Kidney capillary endothelial cell (primary cell): ENCODE results near the gene HOXD11.

Experiments
- DNase-seq: peaks from one replicate; pipeline ENCODE4 v3.0.0-alpha.2; 2018; ENCODE audit warnings: low spot score

HOXD11 gene

GRCh38 chr2:176120364-176121189 is 13.5 kb downstream of the HOXD11 start:
- DNase-seq, result no peak

- DNase-seq, result no peak
Measured at GRCh38 chr2:176121190-176122051, 14.3 kb downstream of the HOXD11 start.

- DNase-seq, result no peak
Measured at GRCh38 chr2:176122052-176122682, 15.1 kb downstream of the HOXD11 start.

- peak; percentile 67 for DNase-seq
Measured at GRCh38 chr2:176122683-176123410, 15.8 kb downstream of the HOXD11 start, which contains the start of gene HOXD9. Gene HOXD9 (plus strand): TSS chr2:176122719. CDS start chr2:176122769, 50 bp downstream.

DNA sequence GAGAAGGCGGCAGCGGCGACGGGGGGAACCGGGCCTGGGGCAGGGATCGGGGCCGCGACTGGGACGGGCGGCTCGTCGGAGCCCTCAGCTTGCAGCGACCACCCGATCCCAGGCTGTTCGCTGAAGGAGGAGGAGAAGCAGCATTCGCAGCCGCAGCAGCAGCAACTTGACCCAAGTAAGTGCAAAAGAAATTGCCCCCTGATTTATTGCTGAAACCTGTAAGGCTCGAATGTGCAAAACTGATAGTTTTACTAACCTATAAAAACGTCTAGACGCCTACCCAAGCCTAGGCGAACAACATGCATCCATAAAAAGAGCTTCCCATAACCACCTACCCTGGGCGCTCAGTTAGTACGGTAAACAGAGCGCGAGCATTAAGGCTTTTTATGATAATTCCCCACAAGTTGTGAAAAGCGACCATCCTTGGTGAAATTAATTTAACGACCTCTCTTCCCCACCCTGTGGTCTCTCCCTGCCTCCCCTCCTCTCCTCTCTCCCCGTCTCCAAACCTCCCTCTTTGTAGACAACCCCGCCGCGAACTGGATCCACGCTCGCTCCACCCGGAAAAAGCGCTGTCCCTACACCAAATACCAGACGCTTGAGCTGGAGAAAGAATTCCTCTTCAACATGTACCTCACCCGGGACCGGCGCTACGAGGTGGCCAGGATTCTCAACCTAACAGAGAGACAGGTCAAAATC is 16.5 kb downstream of the HOXD11 start:
- no peak for DNase-seq

DNA sequence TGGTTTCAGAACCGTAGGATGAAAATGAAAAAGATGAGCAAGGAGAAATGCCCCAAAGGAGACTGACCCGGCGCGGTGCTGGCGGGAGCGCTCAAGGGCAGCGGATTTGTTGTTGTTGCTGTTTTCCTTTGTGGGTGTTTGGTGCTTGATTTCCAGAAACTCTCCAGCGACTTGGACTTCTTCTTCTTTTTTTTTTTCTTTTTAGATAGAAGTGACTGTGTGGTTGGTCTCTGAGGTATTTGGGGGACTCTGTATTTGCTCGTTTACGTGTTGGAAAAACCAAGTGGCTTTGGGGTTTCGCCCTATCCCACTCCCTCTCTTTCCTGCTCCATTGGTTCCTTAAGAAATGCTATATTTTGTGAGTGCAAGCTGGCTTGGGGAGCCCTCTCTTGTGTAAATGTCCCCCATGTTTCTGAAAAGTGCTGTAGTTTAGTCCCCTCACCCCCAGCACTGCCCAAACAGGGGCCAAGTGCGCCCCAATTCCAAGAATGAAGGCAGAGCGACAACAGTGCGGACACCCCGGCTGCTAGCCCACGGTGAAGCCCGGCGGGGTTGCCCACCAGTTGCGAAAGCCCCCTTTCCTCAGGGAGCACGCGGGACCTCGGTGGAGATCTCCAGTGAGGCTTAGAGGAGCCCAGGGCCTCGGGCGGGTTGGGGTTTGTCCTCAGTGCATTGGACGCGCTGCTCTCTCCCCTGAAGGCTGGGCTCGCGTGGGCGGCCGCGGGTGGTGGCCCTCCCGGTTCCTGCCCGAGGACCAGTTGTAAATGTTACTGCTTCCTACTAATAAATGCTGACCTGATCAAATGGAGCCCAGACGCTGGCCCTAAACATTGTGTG is 17.2 kb downstream of the HOXD11 start:
- DNase-seq, result no peak

DNA sequence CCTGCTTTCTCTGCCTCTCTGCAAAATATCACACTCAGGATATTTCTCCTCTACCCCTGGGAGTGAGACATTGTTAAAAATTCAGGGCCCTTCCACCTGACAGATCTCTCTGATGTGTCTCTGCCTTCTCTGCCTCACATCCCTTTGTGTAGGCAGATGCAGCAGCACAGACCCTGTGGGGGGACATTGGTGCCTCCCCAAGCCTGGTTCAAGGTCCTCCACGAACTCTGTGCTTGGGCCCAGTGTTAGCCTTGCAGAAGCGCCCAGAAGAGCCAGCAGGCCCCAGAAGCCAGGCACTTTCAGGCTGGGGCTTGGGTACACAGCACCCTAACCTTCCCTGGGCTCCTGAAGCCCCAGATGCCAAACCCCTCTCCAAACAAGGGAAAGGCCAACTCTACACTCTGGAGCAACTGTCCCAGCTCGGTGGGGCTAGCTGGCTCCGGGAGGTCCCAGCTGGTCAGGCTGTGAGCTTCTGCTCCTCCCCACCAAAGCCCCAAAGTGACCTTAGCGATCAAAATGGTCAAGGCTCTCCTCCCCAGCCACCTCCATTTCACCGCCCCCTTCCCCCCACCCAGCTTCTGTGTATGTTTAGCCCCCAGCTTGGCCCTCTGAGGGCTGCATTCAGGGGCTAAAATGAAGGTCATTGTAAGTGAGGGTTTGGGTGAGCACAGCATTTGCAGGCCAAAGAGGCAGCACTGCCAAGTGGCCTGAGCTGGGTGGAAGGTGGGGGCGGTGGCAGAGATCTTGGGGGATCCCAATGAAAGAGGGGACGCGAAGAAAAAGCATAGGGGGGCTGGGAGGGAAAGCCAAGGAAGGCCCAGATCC is 18.1 kb downstream of the HOXD11 start:
- no peak for DNase-seq

GRCh38 chr2:176125772-176126054 is 18.6 kb downstream of the HOXD11 start:
- DNase-seq, result no peak

GRCh38 chr2:176126929-176127773 is 20.1 kb downstream of the HOXD11 start:
- peak; percentile 77 for DNase-seq

DNA sequence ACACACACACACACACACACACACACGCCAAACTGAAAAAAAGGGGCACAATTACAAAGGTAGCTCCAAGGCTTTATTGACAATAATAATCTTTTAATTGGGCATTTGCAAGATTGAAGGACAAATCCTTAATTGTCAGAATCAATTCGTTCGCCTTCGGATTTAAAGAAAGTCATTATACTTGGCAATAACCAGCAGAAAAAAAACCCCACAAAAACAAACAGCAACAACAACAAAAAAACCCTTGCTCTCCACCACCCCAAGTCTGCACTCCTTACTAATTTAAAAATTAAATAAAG is 20.6 kb downstream of the HOXD11 start:
- DNase-seq, result no peak

DNA sequence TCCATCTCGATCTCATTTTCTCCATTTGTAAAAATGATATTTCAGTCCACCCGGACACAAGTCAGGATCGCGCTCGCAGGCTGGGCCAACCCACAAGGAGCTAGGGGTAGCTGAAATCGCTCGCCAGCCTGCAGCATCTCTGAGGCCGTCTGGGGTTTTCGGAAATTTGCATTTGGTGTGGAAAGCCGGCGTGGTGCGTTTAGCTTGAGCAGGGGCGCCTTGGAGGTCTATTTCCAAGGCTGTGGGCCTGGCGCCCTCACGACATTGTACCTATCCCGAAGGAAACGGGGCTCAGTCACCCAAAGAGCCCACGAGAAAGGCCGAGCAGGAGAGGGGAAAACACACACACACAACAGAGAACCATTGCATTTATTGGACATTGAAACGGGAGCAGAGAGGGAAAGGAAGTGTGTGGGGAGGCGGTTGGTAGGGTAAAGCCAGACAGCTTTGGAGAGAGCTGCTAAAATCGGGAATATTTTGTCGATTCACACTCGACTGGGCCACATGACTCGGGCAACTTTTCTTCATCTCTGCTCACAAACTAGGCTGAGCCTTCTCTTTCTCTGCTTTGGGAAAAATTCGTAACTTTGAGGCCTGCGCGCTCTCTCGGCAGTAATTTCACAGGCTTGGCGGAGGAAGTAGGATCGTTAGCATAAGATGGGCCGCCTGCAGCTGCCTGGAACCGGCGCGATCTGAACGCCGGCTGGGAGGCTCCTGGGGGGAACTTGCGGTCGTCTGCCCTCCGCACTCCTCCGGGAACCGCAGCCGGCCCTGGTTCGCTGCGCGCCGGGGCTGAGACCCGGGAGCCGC is 21.3 kb downstream of the HOXD11 start:
- DNase-seq, result peak; percentile 33

- DNase-seq, result peak; percentile 81
Measured at GRCh38 chr2:176128982-176129796, 22.1 kb downstream of the HOXD11 start, which contains the start of gene HOXD8. Gene HOXD8 (plus strand): TSS chr2:176129705. CDS start chr2:176130367, 662 bp downstream.

DNA sequence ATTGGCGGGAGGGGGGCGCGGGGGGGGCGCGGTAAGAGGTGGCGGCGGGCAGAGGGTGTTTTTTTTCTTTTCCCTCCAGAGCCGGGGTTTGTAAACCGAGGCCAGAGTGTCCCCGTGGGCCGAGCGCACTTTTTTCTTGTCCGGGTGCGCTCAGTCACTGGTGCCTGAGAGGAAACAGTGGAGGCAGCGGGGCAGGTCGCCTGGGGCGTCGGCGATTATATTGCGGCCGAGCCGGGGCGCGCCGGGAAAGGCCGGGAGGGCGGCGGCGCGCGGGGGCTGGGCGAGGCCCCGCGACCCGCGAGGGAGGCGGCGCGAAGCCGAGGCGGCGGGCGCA is 22.7 kb downstream of the HOXD11 start:
- no peak for DNase-seq

GRCh38 chr2:176130147-176130956 is 23.3 kb downstream of the HOXD11 start:
- DNase-seq, result peak; percentile 55

DNA sequence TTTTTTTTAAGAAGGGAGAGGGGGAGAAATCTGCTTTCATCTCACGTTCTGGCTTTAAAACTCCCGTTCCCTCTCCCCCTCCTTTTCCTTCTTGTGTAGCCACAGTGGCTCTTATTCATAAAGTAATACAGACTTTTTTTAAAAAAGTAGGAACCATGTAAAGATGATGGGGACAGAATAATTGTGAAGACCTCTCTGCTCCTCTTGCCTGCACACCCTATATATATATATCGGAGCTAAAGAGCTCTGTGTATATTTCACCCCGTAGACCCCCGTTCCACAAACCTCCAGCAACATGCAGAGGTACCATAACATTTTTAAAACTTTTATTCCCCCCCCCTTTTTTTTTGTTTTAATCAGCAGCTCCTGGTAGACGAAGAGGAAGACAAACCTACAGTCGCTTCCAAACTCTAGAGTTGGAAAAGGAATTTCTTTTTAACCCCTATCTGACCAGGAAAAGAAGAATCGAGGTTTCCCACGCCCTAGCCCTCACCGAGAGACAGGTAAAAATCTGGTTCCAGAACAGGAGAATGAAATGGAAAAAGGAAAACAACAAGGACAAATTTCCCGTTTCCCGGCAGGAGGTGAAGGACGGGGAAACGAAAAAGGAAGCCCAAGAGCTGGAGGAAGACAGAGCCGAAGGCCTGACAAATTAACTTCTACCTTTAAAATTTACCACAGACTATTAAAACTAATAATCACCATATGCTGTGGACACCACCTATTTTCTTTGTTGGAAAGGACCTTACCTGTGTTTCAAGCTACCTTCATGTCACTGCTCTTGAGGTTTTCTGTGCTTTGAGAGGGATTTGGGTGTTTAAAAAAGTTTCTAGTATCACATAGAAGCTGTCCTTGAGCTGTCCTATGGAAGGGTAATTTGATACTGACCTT is 24.1 kb downstream of the HOXD11 start:
- no peak for DNase-seq
